HG03097 (cell line): ENCODE results near the gene BEST3.
"Not testable (repeated sequence)": the region's sequence is repeated elsewhere in the genome, so short reads cannot be mapped to it uniquely, and the experiment has no call there.

Experiments
- ATAC-seq: cut with Tn5 transposase; IDR thresholded peaks from one replicate; pipeline ENCODE4 v1.9.1; 2021; ENCODE audit not compliant: unreplicated experiment, low FRiP score

Gene BEST3

GRCh38 chr12:69610126-69610525 lies 89.0 kb downstream of the BEST3 start:
- no peak for ATAC-seq

DNA sequence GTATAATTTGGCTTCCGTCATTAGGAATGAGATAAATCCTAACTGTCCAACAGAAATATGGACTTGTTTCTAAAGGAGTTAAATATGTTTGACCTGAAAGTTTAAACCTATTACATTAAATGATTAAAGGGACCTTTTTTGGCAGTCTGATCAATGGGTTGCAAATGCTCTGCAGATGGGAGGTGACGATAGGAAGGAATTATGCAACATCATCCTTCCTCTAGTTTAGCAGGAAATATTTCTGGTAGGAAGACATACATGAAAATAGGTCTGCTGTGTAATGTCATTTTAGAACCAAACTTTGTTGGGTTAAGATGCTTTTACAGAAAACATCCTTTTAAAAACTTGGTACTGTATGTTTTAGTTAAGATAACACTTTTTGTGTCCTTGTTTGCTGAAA lies 91.0 kb downstream of the BEST3 start:
- ATAC-seq = no peak

- ATAC-seq = not testable (repeated sequence)
Observed at GRCh38 chr12:69604275-69604674, 94.8 kb downstream of the BEST3 start.
